DMS53 treated with DMSO at 0.1 percent for 48 hours (cell line): ENCODE results near the gene SPATA1.
"Not testable (repeated sequence)": the region's sequence is repeated elsewhere in the genome, so short reads cannot be mapped to it uniquely, and the experiment has no call there.

Source experiments
- DNase-seq: peaks from one replicate; lab custom pipeline; 2025; ENCODE audit not compliant: unreplicated experiment; lab: John Stamatoyannopoulos, UW

Gene SPATA1

GRCh38 chr1:84506002-84506728 lies at the start of gene SPATA1, which contains the start of gene GNG5:
SPATA1 (plus strand) TSS chr1:84506386; CDS start chr1:84516360, 9,974 bp downstream.
GNG5 (minus strand) TSS chr1:84506581; CDS start chr1:84506091, 490 bp downstream.
- peak; percentile 92 for DNase-seq

GRCh38 chr1:84462118-84462517 lies 44.1 kb upstream of the SPATA1 start:
- DNase-seq: no peak

- DNase-seq: no peak
These were observed 38.9 kb upstream of the SPATA1 start for GRCh38 chr1:84467298-84467697.

GRCh38 chr1:84476225-84476624 lies 30.0 kb upstream of the SPATA1 start:
- DNase-seq: no peak

GRCh38 chr1:84478876-84479868 lies 27.0 kb upstream of the SPATA1 start, which contains the start of gene RPF1:
RPF1 (plus strand) TSS chr1:84479266; CDS start chr1:84479282, 16 bp downstream.
- peak; percentile 82 for DNase-seq

GRCh38 chr1:84479998-84480397 lies 26.2 kb upstream of the SPATA1 start:
- no peak for DNase-seq

GRCh38 chr1:84480650-84481049 lies 25.5 kb upstream of the SPATA1 start:
- DNase-seq: no peak

GRCh38 chr1:84481317-84481716 lies 24.9 kb upstream of the SPATA1 start:
- no peak for DNase-seq

- DNase-seq: no peak
These were observed 18.1 kb upstream of the SPATA1 start for GRCh38 chr1:84488107-84488506.

GRCh38 chr1:84489766-84490165 lies 16.4 kb upstream of the SPATA1 start:
- no peak for DNase-seq

- no peak for DNase-seq
These were observed 13.5 kb upstream of the SPATA1 start for GRCh38 chr1:84492726-84493125.

GRCh38 chr1:84493747-84494146 lies 12.4 kb upstream of the SPATA1 start:
- no peak for DNase-seq

- DNase-seq: no peak
These were observed 9.7 kb upstream of the SPATA1 start for GRCh38 chr1:84496498-84496897.

- DNase-seq: no peak
These were observed 8.4 kb upstream of the SPATA1 start for GRCh38 chr1:84497631-84498275.

- no peak for DNase-seq
These were observed 3.3 kb upstream of the SPATA1 start for GRCh38 chr1:84502927-84503326.

- peak; percentile 51 for DNase-seq
These were observed 1.4 kb upstream of the SPATA1 start for GRCh38 chr1:84504580-84505492.

- DNase-seq: peak; percentile 72
These were observed 639 bp upstream of the SPATA1 start for GRCh38 chr1:84505493-84506001.

- no peak for DNase-seq
These were observed 705 bp downstream of the SPATA1 start for GRCh38 chr1:84506729-84507453.

GRCh38 chr1:84507887-84508286 lies 1.7 kb downstream of the SPATA1 start:
- not testable (repeated sequence) for DNase-seq
